ENCODE data around the gene SLC25A20.

The SLC25A20 gene

DNA sequence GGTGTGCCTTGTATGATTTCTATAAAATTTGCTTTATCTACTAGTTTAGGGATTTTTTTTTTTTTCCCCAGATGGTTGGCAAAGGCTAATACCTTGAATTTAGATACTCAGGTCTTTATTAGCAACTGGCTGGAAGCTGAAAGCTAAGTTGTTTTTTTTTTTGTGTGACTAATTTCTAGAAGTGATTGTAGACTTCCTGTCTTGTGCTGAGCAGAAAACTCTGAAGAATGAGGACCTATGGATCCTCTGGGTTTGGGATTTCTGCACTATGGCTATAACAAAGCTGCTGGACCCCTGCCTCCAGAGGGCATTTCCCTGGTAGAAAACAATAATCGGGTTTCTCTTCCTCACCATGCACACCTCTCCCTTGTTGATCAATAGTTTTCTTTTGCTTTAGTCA lies 30.0 kb upstream of the SLC25A20 start:
- Histone ChIP-seq H3K27me3 (no peaks in the 10 kb centered on the region), H3K9me3 (no peaks in the 10 kb centered on the region), H3K4me3 (ENCODE audit: low read depth in 1 of 2, low read length in 1 of 2) (no peak overlapping the region), H3K27ac (no peak overlapping the region), H3K4me1 (ENCODE audit: control insufficient read depth in 1 of 2, insufficient read depth in 1 of 2, low read depth in 1 of 2, low read length in 1 of 2) (peaks cover 10 to 13% of the 10 kb centered on the region in 2 experiments), H3K36me3 (peaks cover 33% of the 10 kb centered on the region)
- TF ChIP-seq, protein P1, sequence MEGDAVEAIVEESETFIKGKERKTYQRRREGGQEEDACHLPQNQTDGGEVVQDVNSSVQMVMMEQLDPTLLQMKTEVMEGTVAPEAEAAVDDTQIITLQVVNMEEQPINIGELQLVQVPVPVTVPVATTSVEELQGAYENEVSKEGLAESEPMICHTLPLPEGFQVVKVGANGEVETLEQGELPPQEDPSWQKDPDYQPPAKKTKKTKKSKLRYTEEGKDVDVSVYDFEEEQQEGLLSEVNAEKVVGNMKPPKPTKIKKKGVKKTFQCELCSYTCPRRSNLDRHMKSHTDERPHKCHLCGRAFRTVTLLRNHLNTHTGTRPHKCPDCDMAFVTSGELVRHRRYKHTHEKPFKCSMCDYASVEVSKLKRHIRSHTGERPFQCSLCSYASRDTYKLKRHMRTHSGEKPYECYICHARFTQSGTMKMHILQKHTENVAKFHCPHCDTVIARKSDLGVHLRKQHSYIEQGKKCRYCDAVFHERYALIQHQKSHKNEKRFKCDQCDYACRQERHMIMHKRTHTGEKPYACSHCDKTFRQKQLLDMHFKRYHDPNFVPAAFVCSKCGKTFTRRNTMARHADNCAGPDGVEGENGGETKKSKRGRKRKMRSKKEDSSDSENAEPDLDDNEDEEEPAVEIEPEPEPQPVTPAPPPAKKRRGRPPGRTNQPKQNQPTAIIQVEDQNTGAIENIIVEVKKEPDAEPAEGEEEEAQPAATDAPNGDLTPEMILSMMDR (IDR thresholded peaks at IDR 0.05), result no peak

DNA sequence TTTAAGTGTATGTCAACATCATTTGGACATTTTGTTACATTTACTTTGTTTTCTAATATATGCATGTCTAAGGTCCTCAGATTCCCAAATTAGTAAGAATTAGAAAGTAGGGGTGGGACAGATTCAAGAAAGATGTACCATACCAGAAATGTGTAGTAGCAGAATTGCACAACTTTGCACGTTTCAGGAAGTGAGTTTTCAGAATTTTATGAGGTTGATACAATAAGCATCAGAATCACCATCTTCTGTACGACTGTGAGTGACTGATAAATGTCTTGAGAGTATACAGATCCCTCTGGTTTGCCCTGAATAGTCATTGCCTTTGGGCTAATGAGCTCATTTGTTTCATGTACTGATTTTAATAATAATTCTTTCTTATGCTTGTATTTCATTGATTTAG lies 29.2 kb upstream of the SLC25A20 start:
- TF ChIP-seq, protein P1 (IDR thresholded peaks at IDR 0.05), result no peak
- Histone ChIP-seq H3K4me3 (ENCODE audit: low read depth in 1 of 2, low read length in 1 of 2) (no peak overlapping the region), H3K36me3 (peaks cover 33% of the 10 kb centered on the region), H3K27ac (peak overlapping the region; percentile 22), H3K27me3 (no peaks in the 10 kb centered on the region), H3K4me1 (ENCODE audit: control insufficient read depth in 1 of 2, insufficient read depth in 1 of 2, low read depth in 1 of 2, low read length in 1 of 2) (peaks cover 10 to 13% of the 10 kb centered on the region in 2 experiments), H3K9me3 (no peaks in the 10 kb centered on the region)

GRCh38 chr3:48926425-48927392 lies 28.0 kb upstream of the SLC25A20 start:
- Histone ChIP-seq H3K4me1 (ENCODE audit: control insufficient read depth in 1 of 2, insufficient read depth in 1 of 2, low read depth in 1 of 2, low read length in 1 of 2) (peaks cover 10 to 13% of the 10 kb centered on the region in 2 experiments), H3K27me3 (no peaks in the 10 kb centered on the region), H3K36me3 (peaks cover 33% of the 10 kb centered on the region), H3K9me3 (no peaks in the 10 kb centered on the region), H3K27ac (no peak overlapping the region), H3K4me3 (ENCODE audit: low read depth in 1 of 2, low read length in 1 of 2) (no peak overlapping the region)
- TF ChIP-seq, protein P1 (IDR thresholded peaks at IDR 0.05), result no peak

DNA sequence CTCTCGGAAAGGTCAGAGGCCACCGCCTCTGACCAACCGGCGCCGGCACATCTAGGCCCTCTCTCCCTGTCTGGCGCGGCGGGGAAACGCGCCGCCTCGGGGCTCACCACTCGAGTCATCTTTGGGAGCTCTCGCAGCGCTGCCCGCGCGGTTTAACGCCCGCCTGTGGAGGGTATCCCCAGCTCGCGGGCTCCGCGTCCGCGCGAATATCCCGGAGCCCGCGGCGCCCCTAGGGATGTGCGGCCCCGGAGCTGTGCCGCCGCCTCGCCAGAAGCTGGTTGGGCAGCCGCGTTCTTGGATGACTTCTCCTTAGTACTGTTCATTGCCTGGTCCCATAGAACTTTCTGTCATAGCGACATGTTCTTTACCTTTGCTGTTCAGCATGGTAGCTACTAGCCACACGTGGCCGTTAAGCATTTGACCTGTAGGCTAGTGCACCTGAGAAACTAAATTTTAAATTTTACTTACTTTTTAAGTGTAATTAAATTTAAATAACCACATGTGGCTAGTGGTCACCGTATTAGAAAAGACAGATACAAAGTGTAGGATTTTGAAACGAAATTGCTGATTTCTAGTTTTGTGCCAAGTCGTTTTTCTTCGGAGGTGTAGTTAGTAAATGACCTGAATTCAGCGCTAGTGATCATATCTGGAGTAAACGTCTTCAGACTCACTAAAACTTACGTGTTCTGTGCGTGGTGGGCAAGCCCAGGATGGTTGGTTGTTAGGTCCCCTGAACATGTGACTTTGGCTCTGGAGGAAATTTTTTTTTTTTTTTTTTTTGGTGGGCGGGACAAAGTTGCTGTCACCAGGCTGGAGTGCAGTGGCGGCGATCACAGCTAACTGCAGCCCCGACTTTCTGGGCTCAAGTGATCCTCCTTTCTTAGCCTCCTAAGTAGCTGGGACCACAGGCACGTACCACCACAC lies 20.8 kb upstream of the SLC25A20 start:
- Histone ChIP-seq H3K9me3 (no peaks in the 10 kb centered on the region), H3K4me3 (ENCODE audit: low read depth in 1 of 2, low read length in 1 of 2) (peak overlapping the region; percentile 89 to 96), H3K27ac (peak overlapping the region; percentile 98), H3K36me3 (peaks cover 8% of the 10 kb centered on the region), H3K27me3 (no peaks in the 10 kb centered on the region), H3K4me1 (ENCODE audit: control insufficient read depth in 1 of 2, insufficient read depth in 1 of 2, low read depth in 1 of 2, low read length in 1 of 2) (peaks cover 16 to 23% of the 10 kb centered on the region in 2 experiments)
- TF ChIP-seq, protein P1 (IDR thresholded peaks at IDR 0.05), result peak; percentile 3

DNA sequence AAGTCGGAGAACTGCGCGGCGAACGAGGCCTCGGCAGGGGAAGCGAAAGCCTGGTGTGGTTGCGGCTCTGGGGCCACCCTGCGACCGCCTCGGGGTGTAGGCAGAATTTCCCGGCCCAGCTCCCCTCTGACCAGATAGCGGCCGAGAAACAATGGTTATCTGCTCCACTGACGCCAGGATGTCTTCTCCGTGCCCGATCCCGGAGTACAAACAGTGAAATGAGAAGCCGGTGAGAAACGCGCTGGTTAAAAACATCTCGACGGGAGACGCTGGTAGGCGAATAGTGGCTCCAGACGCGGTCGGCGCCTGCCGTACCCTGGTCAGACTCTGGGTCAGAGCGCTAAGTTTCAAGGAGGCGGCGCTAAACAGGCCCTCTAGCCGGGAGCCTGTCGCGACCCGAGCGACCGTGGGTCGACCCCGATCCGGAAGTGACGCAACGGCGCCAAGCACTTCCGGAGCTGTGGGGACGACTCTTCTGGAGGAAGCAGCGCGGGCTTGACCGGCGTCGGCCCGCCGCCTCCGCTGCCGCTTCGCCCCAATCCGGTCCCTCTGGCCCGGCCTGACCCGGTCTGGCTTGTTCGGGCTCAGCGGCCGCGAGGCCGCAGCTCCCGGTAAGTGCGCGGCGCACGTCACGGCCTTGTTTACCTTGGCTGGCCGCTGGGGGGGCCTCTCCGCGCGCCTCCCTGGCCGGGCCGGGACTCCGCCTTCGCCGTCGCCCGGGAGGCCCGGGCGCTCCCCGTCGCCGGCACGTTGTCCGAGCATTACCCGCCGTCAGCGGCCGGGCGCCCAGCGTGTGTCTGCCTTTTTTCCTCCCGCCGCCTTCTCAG lies 19.9 kb upstream of the SLC25A20 start, which contains the start of gene ARIH2:
Gene ARIH2, plus strand, starts transcription at position 455 of the 827 bp plus-strand sequence. CDS start 8,717 bp downstream, outside the sequence.
- TF ChIP-seq, protein P1 (IDR thresholded peaks at IDR 0.05), result peak; percentile 16
- Histone ChIP-seq H3K4me1 (ENCODE audit: control insufficient read depth in 1 of 2, insufficient read depth in 1 of 2, low read depth in 1 of 2, low read length in 1 of 2) (peaks cover 16 to 23% of the 10 kb centered on the region in 2 experiments), H3K27me3 (no peaks in the 10 kb centered on the region), H3K9me3 (no peaks in the 10 kb centered on the region), H3K4me3 (ENCODE audit: low read depth in 1 of 2, low read length in 1 of 2) (peak within 1 kb of the TSS; percentile 89 to 96), H3K36me3 (peaks cover 2% of the 10 kb centered on the region), H3K27ac (peak within 1 kb of the TSS; percentile 98)
